Superior temporal gyrus (tissue), 1 donor: ENCODE data around the gene CD300LD.
"Not testable (repeated sequence)": the region's sequence is repeated elsewhere in the genome, so short reads cannot be mapped to it uniquely, and the experiment has no call there.

Experiments used
- DNase-seq: peaks from one replicate; pipeline ENCODE4 v3.0.0-alpha.2; 2016; ENCODE audit errors: extremely low spot score

The CD300LD gene

DNA sequence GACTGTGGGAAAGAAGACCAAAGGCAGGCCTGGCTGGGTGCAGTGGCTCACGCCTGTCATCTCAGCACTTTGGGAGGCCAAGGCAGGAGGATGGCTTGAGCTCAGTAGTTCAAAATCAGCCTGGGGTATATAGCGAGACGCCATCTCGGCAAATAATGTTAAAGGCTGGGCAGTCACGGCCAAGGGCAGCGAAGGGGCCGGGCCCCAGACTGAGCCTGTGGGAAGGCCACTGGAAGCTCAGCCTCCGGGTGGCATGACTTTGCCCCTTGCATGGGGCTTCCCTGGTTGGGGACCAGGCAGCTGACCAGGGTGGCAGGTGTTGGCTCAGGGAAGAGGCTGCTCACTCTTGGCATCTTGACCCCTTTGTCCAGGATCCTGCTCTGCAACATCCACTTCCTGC, 14.0 kb upstream of the CD300LD start:
- DNase-seq: no peak

DNA sequence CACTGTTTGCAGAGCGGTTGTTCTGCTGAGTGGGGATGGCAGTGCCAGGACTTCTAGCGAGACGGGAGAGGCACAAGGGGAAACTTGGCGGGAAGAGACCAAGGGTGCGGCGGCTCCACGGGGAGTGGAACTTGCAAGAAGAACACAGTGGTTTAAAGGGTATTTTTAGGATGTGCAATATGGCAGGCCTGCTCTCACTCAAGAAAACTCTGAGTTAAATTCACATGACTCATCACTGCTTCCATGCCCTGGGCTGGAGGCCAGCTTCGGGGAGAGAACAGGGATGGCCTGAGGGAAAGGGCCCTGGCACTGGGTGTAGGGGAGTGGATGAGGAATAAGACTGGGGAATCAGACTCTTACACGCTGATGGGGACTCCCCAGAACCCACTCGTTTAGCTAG, 13.3 kb upstream of the CD300LD start:
- DNase-seq: peak; percentile 46

DNA sequence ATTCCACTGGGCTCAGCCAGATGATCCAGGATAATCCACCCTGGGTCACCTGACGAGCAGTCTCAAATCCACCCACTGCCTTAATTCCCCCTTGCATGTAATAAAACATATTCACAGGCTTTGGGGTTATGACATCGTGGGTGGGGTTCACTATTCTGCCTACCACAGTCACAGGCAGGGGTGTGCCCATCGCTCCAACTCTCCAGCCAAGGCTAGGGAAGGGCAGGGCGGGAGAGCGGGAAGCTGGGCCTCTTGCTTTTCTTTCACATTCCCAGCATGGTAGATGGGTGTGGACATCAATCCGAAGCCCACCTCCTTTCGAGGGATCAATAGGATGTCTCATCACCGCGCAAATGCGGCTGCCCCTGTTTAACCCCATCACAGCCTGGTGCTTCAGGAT, 12.7 kb upstream of the CD300LD start:
- DNase-seq: no peak

- DNase-seq: no peak
Measured at GRCh38 chr17:74604200-74604599, 12.1 kb upstream of the CD300LD start.

DNA sequence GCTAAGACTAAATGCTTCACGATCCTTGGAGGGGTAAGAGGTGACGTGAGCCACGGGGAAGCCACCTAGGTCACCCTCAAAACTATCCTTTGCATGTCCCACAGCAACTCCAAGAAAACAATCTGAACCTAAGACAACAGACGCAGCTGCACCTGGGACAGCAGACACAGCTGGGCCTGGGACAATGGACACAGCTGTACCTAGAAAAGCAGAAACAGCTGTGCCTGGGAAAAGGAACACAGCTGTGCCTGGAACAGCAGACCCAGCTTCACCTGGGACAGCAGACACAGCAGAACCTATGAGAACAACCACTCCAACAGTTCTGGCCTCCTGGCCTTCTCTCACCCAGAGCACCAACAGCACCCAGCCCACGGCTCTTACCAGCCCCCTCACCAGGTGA, 11.7 kb upstream of the CD300LD start:
- DNase-seq: no peak

DNA sequence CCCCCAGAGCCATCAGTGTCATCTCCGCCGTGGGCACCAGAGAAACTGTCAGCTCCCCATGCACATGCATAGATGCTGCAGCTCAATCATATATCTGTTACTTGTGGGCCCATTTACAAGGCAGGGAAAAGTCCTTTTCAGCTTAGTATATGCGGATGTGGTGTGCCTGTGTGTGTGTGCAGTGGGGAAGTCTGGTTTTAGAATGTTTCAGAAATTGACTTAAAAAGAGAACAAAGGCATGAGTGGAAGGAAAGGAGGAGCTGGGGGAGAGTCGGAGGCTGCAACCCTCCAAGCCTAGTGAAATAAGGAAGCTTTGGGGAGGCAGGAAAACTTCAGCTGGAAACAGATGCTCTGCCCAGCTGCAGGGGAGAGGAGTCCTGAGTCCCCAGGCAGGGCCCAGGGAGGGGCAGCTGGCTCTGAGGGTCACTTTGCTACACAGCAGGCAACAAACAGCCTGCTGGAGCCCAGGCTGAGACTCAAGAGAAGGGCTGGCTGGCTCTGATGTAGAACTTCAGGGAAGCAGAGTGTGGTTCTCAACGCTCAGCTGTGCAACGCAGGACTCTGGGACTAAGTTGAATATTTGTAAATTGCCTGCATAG, 11.1 kb upstream of the CD300LD start:
- no peak for DNase-seq

- DNase-seq: no peak
Measured at GRCh38 chr17:74601944-74602572, 10.0 kb upstream of the CD300LD start.

DNA sequence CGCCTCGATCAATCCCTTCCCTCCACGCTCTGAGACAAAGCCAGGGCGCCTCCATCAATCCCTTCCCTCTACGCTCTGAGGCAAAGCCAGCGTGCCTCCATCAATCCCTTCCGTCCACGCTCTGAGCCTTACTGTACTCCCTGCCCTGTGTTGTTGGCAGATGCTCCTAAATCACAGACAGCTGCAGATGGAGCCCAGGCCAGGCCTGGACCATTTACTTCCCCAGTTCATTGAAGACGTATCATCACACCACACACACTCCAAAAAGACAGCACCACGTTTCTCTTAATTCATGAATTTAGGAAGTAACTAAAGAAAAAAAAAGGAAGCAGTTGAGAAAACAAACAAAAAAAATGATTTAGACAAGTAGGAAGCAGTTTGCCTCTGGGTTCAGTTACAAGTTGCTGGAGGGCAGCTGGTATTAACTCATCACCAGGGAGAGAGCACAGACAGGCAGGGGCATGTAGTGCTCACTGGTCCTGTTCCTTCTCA, 7.4 kb upstream of the CD300LD start:
- DNase-seq: no peak

- no peak for DNase-seq
Measured at GRCh38 chr17:74599023-74599399, 6.9 kb upstream of the CD300LD start.

DNA sequence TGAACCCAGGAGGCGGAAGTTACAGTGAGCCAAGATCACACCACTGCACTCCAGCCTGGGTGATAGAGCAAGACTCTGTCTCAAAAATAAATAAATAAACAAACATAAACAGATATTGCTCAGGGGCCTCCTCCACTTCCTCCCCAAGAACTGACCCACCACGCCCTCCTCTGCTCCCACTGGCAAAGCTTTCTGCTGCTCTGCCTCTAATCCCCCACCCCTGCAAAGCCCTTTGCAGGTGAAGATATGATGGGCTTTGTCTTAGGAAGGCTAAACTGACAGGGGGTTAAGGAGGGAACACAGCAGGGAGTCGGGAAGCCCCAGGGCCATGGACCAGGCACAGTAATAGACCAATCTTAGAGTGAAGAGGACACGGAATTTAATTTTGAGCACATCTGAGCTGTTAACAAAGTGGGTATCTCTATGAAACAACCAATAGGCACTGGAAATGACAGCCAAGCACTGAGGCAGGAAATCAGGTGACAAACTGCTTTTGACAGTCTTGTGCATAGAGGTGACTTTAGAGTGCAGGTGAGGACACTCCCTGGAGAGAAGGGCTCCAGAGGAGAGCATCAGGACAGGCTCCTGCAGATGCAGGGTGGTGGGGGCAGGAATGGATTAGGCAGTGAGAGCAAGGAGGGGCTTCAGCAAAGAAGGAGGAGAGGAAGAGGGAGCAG, 6.4 kb upstream of the CD300LD start:
- no peak for DNase-seq

DNA sequence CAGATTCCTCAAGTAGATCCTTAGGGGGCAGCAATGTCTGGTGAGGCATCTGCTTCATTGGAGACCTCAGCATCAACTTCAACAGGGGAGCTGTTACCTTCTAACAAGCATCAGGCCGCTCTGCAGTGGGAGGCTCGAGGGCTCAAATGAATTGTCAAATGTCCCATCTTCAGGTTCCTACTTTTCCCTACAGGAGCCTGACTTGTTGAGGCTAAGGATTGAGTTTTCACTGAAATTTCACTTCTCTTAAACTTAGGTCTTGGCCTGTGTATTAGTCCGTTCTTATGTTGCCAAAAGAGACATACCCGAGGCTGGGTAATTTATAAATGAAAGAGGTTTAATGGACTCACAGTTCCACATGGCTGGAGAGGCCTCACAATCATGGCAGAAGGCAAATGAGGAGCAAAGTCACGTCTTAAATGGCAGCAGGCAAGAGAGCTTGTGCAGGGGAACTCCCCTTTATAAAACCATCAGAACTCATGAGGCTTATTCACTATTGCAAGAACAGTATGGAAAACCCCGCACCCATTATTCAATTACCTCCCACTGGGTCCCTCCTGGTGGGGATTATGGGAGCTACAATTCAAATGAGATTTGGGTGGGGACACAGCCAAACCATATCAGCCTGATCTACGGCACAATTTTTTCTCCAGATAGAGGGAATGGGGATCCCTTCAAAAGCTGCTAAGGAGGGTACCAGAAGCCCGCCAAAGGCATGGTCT, 5.1 kb upstream of the CD300LD start:
- no peak for DNase-seq

- DNase-seq: no peak
Measured at GRCh38 chr17:74595037-74595750, 3.1 kb upstream of the CD300LD start.

- no peak for DNase-seq
Measured at GRCh38 chr17:74591503-74591902, 580 bp downstream of the CD300LD start.

- no peak for DNase-seq
Measured at GRCh38 chr17:74585711-74586110, 6.4 kb downstream of the CD300LD start.

DNA sequence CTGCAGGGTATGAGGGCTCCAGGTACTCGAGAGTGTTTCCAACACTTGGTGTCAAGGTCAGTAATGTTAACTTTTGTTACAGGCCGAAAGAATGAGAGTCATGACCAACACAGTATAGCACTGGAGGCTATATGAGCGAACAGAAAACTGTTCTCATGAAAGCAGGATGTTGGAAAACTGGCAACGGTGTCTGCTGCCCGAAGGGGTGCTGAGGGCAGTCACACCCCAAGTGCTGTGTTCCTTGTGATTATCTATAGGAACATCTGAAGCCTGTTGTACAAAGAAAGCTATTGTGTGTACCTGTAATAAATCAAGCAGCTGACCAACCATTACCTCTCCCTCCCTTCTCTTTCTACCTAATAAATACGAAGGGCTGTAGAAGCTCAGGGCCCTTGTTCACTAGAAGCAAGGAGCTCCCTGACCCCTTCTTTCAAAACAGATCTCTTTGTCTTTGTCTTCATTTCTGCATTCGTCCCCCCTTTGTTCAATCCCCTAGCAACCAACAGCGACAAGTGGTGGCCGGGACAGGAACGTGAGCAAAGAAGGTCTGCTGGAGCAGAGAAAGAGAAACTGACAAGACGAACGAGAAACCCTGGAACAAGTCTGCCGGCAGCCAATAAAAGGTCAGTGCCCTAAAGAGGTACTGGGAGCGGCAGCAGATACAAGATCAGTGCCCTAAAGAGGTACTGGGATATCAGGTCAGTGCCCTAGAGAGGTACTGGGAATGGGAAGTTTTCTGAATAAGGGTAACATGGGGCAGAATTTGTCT, 7.6 kb downstream of the CD300LD start:
- DNase-seq: no peak

GRCh38 chr17:74582633-74583032, 9.4 kb downstream of the CD300LD start:
- DNase-seq: no peak

GRCh38 chr17:74579900-74580299, 12.2 kb downstream of the CD300LD start:
- no peak for DNase-seq

GRCh38 chr17:74578979-74579378, 13.1 kb downstream of the CD300LD start:
- no peak for DNase-seq

- no peak for DNase-seq
Measured at GRCh38 chr17:74574489-74575142, 17.5 kb downstream of the CD300LD start.

- not testable (repeated sequence) for DNase-seq
Measured at GRCh38 chr17:74573635-74574034, 18.4 kb downstream of the CD300LD start.

DNA sequence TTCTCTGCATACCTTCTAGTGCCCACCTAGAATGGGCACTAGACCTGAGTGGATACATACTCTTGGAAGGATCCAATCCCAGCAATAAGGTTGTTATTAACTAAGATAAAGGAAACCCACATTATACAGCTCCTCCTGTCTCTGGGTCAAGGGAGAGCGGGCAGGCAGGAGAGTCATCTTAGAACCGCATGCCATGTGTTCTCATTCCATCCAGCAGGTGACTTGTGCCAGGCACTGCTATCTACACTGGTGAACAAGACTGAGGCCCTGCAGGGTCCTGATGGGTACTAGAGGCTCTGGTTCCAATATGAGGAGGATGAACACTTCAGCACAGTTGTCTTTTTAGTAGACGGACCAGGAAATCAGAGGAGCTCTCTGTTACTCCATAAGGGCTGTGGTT, 18.9 kb downstream of the CD300LD start:
- no peak for DNase-seq
